ENCODE measurements around the gene FAHD2A.

GRCh38 chr2:95390272-95390880 lies 12.1 kb upstream of the FAHD2A start:
- TF ChIP-seq CTCF (IDR thresholded peaks at IDR 0.05), result no peak
- no peak for TF ChIP-seq POLR2A (IDR thresholded peaks at IDR 0.05)

Measured in Peyer's patch (tissue), 4 donors.